Ishikawa (cell line): ENCODE measurements around the gene ADARB1.

Source experiments
- CEBPB ChIP-seq: IDR thresholded peaks from 2 replicates; pipeline ENCODE4 v1.6.1; 2012
- CREB1 ChIP-seq: IDR thresholded peaks from 2 replicates; pipeline ENCODE4 v1.6.1; 2012; ENCODE audit warnings: low read depth
- EP300 ChIP-seq: IDR thresholded peaks from 2 replicates; pipeline ENCODE4 v1.6.1; 2012; ENCODE audit warnings: borderline replicate concordance
- MAX ChIP-seq: IDR thresholded peaks from 2 replicates; pipeline ENCODE4 v1.6.1; 2012
- RAD21 ChIP-seq: IDR thresholded peaks from 2 replicates; pipeline ENCODE4 v1.6.1; 2012; ENCODE audit warnings: low read depth
- TAF1 ChIP-seq: IDR thresholded peaks from 2 replicates; pipeline ENCODE4 v1.6.1; 2012; ENCODE audit warnings: low read depth, mild to moderate bottlenecking
- TEAD4 ChIP-seq: IDR thresholded peaks from 2 replicates; pipeline ENCODE4 v1.6.1; 2012
- USF1 ChIP-seq: IDR thresholded peaks from 2 replicates; pipeline ENCODE4 v1.6.1; 2012
- ZBTB7A ChIP-seq: IDR thresholded peaks from 2 replicates; pipeline ENCODE4 v1.6.1; 2012; ENCODE audit warnings: low read depth

DNA sequence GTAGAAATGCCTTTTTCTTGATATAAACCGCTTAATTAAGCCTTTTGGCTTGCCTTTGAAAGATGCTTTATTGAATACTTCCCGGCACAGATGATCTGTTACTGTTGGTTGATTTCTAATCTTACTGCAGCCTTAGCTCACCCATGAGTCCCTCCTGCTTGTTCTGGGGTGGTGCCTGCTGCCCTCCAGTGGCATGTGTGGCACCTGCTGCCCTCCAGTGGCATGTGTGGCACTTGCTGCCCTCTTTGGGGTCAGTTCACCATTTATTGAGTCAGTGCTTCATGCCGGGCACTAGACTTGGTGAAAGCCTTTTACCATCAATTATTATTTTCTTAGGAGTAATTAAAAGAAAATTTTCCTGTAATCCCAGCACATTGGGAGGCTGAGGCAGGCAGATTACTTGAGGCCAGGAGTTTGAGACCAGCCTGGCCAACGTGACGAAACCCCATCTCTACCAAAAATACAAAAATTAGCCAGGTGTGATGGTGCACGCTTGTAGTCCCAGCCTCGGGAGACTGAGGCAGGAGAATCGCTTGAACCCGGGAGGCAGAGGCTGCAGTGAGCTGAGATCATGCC is 54.3 kb downstream of the ADARB1 start:
- TF ChIP-seq CREB1 (no peak), MAX (no peak), TAF1 (no peak), EP300 (no peak), CEBPB (no peak), TEAD4 (peak; percentile 36; the same call in 1 of the 2 replicates), RAD21 (peak; percentile 94), USF1 (no peak), ZBTB7A (no peak)
